Measurements from ENCODE around the gene RBMS1. TPM values are rescaled to one million over a fixed set of nuclear protein-coding genes. Genes with fewer than 3 reads are reported as not detected.

The RBMS1 gene
- total RNA-seq, 1 donor from 2014 or later = 28.4 TPM

DNA sequence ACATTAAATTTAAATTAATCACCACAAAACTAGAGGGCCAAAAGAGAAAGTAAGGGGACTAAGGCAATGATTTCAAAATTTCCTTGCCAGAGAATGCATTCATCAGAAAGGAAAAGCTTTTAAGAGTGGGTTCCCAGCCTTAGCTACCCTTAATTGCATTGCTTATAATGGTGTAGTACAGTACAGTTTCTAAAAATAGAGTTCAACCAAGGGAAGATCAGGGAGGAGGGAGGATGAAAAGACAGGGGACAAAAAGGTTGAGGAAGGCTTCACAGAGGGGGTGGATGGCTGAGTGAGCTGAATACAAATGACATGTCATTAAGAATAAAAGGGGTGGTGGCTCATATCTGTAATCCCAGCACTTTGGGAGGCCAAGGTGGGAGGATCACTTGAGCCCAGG, 119.9 kb downstream of the RBMS1 start:
- no peak overlapping the region for H3K27ac Mint-ChIP-seq (ENCODE audit: unreplicated experiment)

DNA sequence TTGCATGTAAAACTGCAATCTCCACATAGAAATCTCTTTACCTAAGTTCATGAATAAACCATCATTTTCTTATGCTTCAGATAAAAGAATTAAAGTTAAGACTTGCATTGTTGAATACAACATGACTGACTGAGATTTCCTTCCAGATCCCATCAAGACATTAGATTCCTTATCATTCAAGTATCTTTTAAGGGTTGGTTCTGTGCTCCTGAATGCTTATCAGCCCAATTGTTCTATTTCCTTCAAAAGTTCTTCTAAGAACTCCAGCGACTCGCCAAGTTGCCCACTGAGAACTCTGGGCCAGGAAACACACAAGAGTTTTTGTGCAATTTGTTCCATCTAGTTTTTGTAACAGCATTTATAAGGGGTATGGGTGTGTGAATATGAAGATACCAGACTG, 120.3 kb downstream of the RBMS1 start:
- Mint-ChIP-seq H3K9me3 (no peaks in the 10 kb centered on the region), H3K27me3 (ENCODE audit: low read depth) (no peaks in the 10 kb centered on the region), H3K4me3 (no peak overlapping the region), H3K36me3 (ENCODE audit: low read depth) (no peaks in the 10 kb centered on the region), H3K27ac (ENCODE audit: unreplicated experiment) (no peak overlapping the region), H3K4me1 (peaks cover 43% of the 10 kb centered on the region)
- no peak for DNase-seq (ENCODE audit: low read depth, low spot score)
- TF ChIP-seq, protein P1, sequence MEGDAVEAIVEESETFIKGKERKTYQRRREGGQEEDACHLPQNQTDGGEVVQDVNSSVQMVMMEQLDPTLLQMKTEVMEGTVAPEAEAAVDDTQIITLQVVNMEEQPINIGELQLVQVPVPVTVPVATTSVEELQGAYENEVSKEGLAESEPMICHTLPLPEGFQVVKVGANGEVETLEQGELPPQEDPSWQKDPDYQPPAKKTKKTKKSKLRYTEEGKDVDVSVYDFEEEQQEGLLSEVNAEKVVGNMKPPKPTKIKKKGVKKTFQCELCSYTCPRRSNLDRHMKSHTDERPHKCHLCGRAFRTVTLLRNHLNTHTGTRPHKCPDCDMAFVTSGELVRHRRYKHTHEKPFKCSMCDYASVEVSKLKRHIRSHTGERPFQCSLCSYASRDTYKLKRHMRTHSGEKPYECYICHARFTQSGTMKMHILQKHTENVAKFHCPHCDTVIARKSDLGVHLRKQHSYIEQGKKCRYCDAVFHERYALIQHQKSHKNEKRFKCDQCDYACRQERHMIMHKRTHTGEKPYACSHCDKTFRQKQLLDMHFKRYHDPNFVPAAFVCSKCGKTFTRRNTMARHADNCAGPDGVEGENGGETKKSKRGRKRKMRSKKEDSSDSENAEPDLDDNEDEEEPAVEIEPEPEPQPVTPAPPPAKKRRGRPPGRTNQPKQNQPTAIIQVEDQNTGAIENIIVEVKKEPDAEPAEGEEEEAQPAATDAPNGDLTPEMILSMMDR (conservative IDR thresholded peaks at IDR 0.05) = no peak

More for the DNA sequence above, 119.9 kb downstream of the RBMS1 start:
- DNase-seq (ENCODE audit: low read depth, low spot score) = no peak
- no peaks in the 10 kb centered on the region for H3K36me3 Mint-ChIP-seq (ENCODE audit: low read depth)
- TF ChIP-seq, protein P1 (conservative IDR thresholded peaks at IDR 0.05) = no peak
- H3K4me3 Mint-ChIP-seq = no peak overlapping the region
- peaks cover 42% of the 10 kb centered on the region for H3K4me1 Mint-ChIP-seq
- H3K9me3 Mint-ChIP-seq = no peaks in the 10 kb centered on the region
- H3K27me3 Mint-ChIP-seq (ENCODE audit: low read depth) = no peaks in the 10 kb centered on the region

- peaks cover 50% of the 10 kb centered on the region for H3K4me1 Mint-ChIP-seq
- peak overlapping the region; percentile 2 for H3K27ac Mint-ChIP-seq (ENCODE audit: unreplicated experiment)
- TF ChIP-seq, protein P1 (conservative IDR thresholded peaks at IDR 0.05) = no peak
- no peaks in the 10 kb centered on the region for H3K36me3 Mint-ChIP-seq (ENCODE audit: low read depth)
- H3K27me3 Mint-ChIP-seq (ENCODE audit: low read depth) = no peaks in the 10 kb centered on the region
- DNase-seq (ENCODE audit: low read depth, low spot score) = no peak
- no peak overlapping the region for H3K4me3 Mint-ChIP-seq
- no peaks in the 10 kb centered on the region for H3K9me3 Mint-ChIP-seq
Observed at GRCh38 chr2:160372585-160372984, 121.0 kb downstream of the RBMS1 start.

DNA sequence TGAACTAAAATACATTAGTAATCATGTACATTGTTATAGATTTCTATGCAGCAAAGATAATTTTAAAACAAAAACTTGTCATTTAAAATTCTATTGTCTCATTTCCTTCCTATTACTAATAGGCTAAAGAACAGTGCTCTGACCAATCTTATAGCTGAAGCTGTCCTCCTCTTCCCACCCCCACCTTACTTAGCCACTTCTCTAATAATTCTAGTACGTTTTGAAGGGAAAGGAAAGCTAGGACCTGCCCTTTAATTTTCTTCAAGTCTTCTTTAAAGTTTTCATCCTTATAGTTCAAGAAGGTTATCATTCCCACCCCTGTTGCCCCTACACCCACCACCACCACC, 121.6 kb downstream of the RBMS1 start:
- no peak overlapping the region for H3K27ac Mint-ChIP-seq (ENCODE audit: unreplicated experiment)
- H3K9me3 Mint-ChIP-seq = no peaks in the 10 kb centered on the region
- H3K4me3 Mint-ChIP-seq = no peak overlapping the region
- H3K36me3 Mint-ChIP-seq (ENCODE audit: low read depth) = no peaks in the 10 kb centered on the region
- peaks cover 47% of the 10 kb centered on the region for H3K4me1 Mint-ChIP-seq
- TF ChIP-seq, protein P1 (conservative IDR thresholded peaks at IDR 0.05) = no peak
- DNase-seq (ENCODE audit: low read depth, low spot score) = no peak
- H3K27me3 Mint-ChIP-seq (ENCODE audit: low read depth) = no peaks in the 10 kb centered on the region

- TF ChIP-seq, protein P1 (conservative IDR thresholded peaks at IDR 0.05) = no peak
- no peaks in the 10 kb centered on the region for H3K36me3 Mint-ChIP-seq (ENCODE audit: low read depth)
- no peaks in the 10 kb centered on the region for H3K9me3 Mint-ChIP-seq
- no peak overlapping the region for H3K4me3 Mint-ChIP-seq
- no peak for DNase-seq (ENCODE audit: low read depth, low spot score)
- no peak overlapping the region for H3K27ac Mint-ChIP-seq (ENCODE audit: unreplicated experiment)
- no peaks in the 10 kb centered on the region for H3K27me3 Mint-ChIP-seq (ENCODE audit: low read depth)
- H3K4me1 Mint-ChIP-seq = peaks cover 44% of the 10 kb centered on the region
Observed at GRCh38 chr2:160371251-160372009, 122.2 kb downstream of the RBMS1 start.
